Epithelial cell of proximal tubule (primary cell): Measurements from ENCODE around the gene MED23. TPM values are rescaled to one million over a fixed set of nuclear protein-coding genes. Genes with fewer than 3 reads are reported as not detected.

Source experiments
- DNase-seq: peaks from one replicate; pipeline ENCODE4 v3.0.0-alpha.2; 2011; ENCODE audit warnings: low read depth
- H3K4me3 ChIP-seq: 2 replicates; pipeline ENCODE4 v1.5.1; 2011; ENCODE audit warnings: low read depth, mild to moderate bottlenecking, low read length
- total RNA-seq: library from RNA; depleted of rRNA; stranded (reverse); fragments of >200 nt; gene quantifications from 2 replicates; pipeline ENCODE4 v1.2.3, GENCODE V29; 2015
- TF ChIP-seq, protein P1 (sequence below): conservative IDR thresholded peaks from 2 replicates; pipeline ENCODE4 v1.5.1; 2012; ENCODE audit warnings: low read depth, mild to moderate bottlenecking, low read length

Gene MED23
- total RNA-seq, 1 donor from 2014 or later: 15.0 TPM

DNA sequence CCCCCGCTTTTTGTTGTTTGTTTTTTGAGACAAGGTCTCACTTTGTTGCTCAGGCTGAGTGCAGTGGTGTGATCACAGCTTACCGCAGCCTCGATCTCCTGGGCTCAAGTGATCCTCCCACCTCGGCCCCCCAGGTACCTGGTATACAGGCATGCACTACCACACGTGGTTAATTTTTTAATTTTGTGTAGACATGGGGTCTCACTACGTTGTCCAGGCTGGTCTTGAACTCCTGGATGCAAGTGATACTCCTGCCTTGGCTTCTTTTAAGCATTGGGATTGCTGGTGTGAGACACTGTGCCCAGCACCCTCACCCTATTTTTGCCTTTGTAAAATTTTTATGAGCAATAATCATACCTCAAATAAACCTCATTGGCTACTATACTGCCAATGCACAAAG is 14.5 kb upstream of the MED23 start:
- TF ChIP-seq, protein P1, sequence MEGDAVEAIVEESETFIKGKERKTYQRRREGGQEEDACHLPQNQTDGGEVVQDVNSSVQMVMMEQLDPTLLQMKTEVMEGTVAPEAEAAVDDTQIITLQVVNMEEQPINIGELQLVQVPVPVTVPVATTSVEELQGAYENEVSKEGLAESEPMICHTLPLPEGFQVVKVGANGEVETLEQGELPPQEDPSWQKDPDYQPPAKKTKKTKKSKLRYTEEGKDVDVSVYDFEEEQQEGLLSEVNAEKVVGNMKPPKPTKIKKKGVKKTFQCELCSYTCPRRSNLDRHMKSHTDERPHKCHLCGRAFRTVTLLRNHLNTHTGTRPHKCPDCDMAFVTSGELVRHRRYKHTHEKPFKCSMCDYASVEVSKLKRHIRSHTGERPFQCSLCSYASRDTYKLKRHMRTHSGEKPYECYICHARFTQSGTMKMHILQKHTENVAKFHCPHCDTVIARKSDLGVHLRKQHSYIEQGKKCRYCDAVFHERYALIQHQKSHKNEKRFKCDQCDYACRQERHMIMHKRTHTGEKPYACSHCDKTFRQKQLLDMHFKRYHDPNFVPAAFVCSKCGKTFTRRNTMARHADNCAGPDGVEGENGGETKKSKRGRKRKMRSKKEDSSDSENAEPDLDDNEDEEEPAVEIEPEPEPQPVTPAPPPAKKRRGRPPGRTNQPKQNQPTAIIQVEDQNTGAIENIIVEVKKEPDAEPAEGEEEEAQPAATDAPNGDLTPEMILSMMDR: no peak
- DNase-seq: no peak
- H3K4me3 ChIP-seq: no peak overlapping the region

- no peak for DNase-seq
- TF ChIP-seq, protein P1: no peak
- H3K4me3 ChIP-seq: no peak overlapping the region
Observed at GRCh38 chr6:131641554-131641953, 13.5 kb upstream of the MED23 start.

DNA sequence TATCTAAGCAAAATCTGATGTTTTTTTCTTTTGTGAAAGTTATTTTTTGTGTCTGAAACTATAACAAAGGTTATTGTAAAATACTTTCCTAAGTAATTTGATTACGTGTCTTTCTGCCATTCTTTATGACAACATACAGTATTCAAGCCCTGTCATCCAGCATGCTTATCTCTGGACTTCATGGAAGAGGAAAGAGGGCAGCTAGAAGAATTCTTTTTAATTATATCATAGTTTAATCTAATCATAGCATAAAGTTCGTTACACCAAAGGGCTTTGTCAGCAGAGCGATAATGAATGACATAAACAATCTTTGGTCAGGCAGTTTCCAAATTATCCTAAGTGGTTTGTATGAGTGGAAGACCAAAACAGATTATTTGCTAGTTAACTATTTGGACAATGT is 12.5 kb upstream of the MED23 start:
- no peak for DNase-seq
- H3K4me3 ChIP-seq: no peak overlapping the region
- TF ChIP-seq, protein P1: no peak

GRCh38 chr6:131640100-131640499 is 12.1 kb upstream of the MED23 start:
- no peak for DNase-seq
- H3K4me3 ChIP-seq: no peak overlapping the region
- TF ChIP-seq, protein P1: no peak

DNA sequence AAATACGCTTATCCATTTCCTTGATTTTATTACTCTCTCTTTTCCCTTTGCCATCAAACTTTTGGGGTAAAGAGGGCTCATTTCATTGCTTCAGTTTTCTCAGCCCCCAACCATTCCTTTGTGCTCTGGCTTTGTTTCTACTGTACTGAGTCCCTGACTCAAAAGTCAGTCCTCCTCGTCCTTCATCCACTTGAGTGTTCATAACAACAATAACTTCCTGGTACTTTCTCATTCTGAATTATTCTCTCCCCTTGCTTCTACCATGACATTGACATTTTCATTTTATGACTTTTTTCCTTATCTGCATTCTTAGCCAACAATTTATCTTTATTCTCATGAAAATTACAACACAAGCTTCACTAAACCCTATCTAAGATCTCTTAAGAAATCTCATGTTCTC is 10.0 kb upstream of the MED23 start:
- H3K4me3 ChIP-seq: no peak overlapping the region
- TF ChIP-seq, protein P1: no peak
- no peak for DNase-seq

DNA sequence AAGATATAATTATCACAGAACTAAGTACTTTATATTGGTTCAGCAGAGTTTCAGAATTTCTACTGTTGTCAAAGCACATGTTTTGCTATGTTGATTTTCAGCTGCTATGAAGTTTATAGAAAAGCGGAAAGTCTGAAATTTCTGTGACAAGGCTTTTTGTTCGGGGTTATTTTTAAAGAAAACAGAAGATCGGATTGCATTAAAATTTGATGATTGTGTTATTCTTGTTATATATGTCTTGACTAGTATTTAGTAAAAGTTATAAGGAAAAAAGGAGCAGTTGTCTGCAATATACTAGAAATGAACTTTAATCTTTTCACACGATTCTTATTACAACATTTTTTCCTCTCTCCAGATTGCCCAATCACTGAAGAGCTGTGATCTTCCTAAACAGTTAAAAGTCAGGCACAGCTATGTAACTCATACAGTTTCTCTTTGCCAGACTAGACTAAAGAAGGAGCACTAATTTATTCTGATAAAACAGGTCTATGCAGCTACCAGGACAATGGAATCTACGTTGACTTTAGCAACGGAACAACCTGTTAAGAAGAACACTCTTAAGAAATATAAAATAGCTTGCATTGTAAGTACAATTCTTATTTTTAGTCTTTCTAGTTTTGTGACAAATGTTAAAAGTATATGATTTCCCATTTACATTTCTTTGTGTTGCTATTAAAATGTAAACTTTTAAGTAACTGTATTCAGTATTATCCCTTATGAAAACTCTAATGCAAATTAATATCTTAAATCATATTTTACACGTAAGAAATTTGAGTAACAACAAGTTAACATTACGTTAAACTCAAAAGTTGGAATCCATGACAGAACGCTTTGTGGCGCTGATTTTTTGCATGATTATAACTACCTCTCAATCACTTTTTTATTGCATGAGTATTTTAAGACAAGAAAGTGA is 9.1 kb upstream of the MED23 start, which contains the start of gene ENPP3:
TSS of gene ENPP3 (plus strand) at position 423 of the 913 bp plus-strand sequence. CDS start at position 506, 83 bp downstream.
- TF ChIP-seq, protein P1: no peak
- H3K4me3 ChIP-seq: peak within 1 kb of the TSS; percentile 4
- no peak for DNase-seq
